Esophagus muscularis mucosa (tissue), 4 donors: Measurements from ENCODE around the gene ANKRD6.

Source experiments
- EP300 ChIP-seq: sonication (generic); formaldehyde crosslinking; IDR thresholded peaks from one replicate; pipeline ENCODE4 v1.6.1; 2017; ENCODE audit warnings: antibody characterized with exemption
- POLR2A ChIP-seq: fragments of 450-650 bp; IDR thresholded peaks from one replicate; pipeline ENCODE4 v1.6.1; 2017; ENCODE audit warnings: antibody characterized with exemption, moderate library complexity, mild to moderate bottlenecking, low read depth
- TF ChIP-seq, protein P1 (sequence below), 3 experiments: fragments of 200-600 bp in 2 of 3; fragments of 450-650 bp in 1 of 3; sonication (generic) in 2 of 3; IDR thresholded peaks; one replicate each; pipeline ENCODE4 v1.5.1; 2017 to 2019; ENCODE audit warnings: antibody characterized with exemption in 3 of 3, mild to moderate bottlenecking in 2 of 3, moderate library complexity in 1 of 3

DNA sequence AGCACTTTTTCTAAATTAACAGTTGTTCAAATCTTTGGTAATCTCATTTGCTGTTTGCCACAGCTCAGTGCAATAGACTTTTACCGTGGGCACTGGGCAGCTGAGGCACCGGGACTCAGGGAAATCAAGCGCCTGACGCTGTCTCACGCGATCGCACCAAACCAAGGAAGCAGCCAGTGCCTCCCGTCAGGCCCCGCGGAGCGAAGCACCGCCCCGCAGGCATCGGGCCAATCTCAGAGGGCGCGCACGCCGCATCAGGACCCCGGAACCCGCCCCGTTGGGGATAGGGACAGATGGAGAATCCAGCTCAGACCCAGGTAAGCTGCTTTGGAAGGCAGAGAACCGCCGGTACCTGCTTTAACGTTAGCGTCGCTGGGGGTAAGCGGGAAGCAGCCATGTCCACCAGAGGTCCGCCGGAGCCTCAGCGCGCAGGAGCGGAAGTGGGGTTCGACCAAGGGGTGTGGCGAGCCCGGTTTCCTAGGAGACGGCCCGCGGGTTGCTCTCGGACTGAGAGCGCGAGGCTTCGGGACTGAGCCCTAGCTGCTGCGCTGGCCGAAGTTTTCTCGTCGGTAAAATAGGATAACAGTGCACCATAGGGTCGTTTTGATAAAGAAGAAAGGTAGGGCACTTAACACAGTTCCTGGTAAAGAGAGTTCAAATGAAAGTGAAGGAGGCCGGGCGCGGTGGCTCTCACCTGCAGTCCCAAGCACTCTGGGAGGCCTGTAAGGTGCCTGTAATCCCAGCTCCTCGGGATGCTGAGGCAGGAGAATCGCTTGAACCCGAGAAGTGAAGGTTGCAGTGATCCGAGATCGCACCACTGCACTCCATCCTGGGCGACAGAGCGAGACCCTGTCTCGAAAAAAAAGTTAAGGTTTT, 205.6 kb downstream of the ANKRD6 start, which contains the start of gene LYRM2:
- TF ChIP-seq, protein P1, sequence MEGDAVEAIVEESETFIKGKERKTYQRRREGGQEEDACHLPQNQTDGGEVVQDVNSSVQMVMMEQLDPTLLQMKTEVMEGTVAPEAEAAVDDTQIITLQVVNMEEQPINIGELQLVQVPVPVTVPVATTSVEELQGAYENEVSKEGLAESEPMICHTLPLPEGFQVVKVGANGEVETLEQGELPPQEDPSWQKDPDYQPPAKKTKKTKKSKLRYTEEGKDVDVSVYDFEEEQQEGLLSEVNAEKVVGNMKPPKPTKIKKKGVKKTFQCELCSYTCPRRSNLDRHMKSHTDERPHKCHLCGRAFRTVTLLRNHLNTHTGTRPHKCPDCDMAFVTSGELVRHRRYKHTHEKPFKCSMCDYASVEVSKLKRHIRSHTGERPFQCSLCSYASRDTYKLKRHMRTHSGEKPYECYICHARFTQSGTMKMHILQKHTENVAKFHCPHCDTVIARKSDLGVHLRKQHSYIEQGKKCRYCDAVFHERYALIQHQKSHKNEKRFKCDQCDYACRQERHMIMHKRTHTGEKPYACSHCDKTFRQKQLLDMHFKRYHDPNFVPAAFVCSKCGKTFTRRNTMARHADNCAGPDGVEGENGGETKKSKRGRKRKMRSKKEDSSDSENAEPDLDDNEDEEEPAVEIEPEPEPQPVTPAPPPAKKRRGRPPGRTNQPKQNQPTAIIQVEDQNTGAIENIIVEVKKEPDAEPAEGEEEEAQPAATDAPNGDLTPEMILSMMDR (IDR thresholded peaks at IDR 0.05): peak in 2 of 3 experiments; percentile 9 to 10
- TF ChIP-seq POLR2A: peak; percentile 85
- TF ChIP-seq EP300: no peak
